Right lobe of liver (tissue), 6 donors: Measurements from ENCODE around the gene SAFB2. TPM values are rescaled to one million over a fixed set of nuclear protein-coding genes. Genes with fewer than 3 reads are reported as not detected.

Experiments used
- ATAC-seq, 4 donors: fragments of 200-7000 bp; cut with Tn5 transposase; one replicate each; pipeline ENCODE4 v1.9.1; 2020; ENCODE audit warnings: mild to moderate bottlenecking in 4 of 4, moderate library complexity in 4 of 4
- DNase-seq, 3 donors: peaks; one replicate each; pipeline ENCODE4 v3.0.0-alpha.2; 2020
- H3K27ac ChIP-seq, 3 donors: fragments of 200-600 bp; one replicate each; pipeline ENCODE4 v1.8.0; 2022
- H3K27me3 ChIP-seq, 2 donors: fragments of 200-600 bp; one replicate each; pipeline ENCODE4 v1.8.0; 2022
- H3K36me3 ChIP-seq, 4 donors: fragments of 200-600 bp; sonication (generic) in 1 of 4; one replicate each; pipeline versions ENCODE4 v1.5.1 to v1.8.0; 2017 to 2022; ENCODE audit warnings: control low read depth in 1 of 4
- H3K4me1 ChIP-seq, 4 donors: fragments of 200-600 bp; sonication (generic) in 1 of 4; one replicate each; pipeline versions ENCODE4 v1.5.1 to v1.8.0; 2017 to 2022; ENCODE audit warnings: control low read depth in 1 of 4
- H3K4me3 ChIP-seq, 3 donors: fragments of 200-600 bp; one replicate each; pipeline ENCODE4 v1.8.0; 2022
- H3K9me3 ChIP-seq, 4 donors: fragments of 200-600 bp; sonication (generic) in 1 of 4; one replicate each; pipeline versions ENCODE4 v1.5.1 to v1.8.0; 2017 to 2022; ENCODE audit warnings: control low read depth in 1 of 4
- POLR2A ChIP-seq: fragments of 450-650 bp; IDR thresholded peaks from one replicate; pipeline ENCODE4 v1.6.1; 2017; ENCODE audit warnings: antibody characterized with exemption, mild to moderate bottlenecking
- WGBS: methylation state at CpG from one replicate; pipeline ENCODE4 v1.1.6; 2018; ENCODE audit warnings: low coverage, low lambda C conversion rate; ENCODE audit not compliant: insufficient coverage; ENCODE audit errors: missing lambda C conversion rate; 5-methylcytosine and 5-hydroxymethylcytosine counted together
- intact Hi-C, 2 donors: fragments of 100-400 bp; cut with DNase I; formaldehyde crosslinking; loops; one replicate each; pipeline versions ENCODE4 v1.11.2 to v1.14.1; 2022
- total RNA-seq, 6 experiments: library from RNA; depleted of rRNA in 2 of 6; stranded (reverse); fragments of >200 nt in 2 of 6; fragmentation: NEBNext Ultra II Directional in 3 of 6; extraction: Animal tissue kit (Norgen Biotek cat#: 25700) in 3 of 6; gene quantifications; one replicate each; pipeline versions ENCODE4 v1.1.0 to v1.2.4, GENCODE V29; 2016 to 2023
- TF ChIP-seq, protein P1 (sequence below), 4 donors: fragments of 200-600 bp in 3 of 4; fragments of 450-650 bp in 1 of 4; IDR thresholded peaks; one replicate each; pipeline versions ENCODE4 v1.5.1 to v1.8.0; 2016 to 2022; ENCODE audit warnings: antibody characterized with exemption in 4 of 4, mild to moderate bottlenecking in 2 of 4
- donor health status: DM: no; HTN: yes; CAD: no.
- donor health status: DM: no; HTN: no; CAD: no.
- donor health status: DM: no; HTN: no; CAD: no.
- donor health status: DM: no; HTN: yes; CAD: no.
- donor health status: DM: no; HTN: yes; CAD: no.

SAFB2 gene
- total RNA-seq, 6 experiments from 2014 or later, result 16.9 to 48.9 (median 41.7) TPM

- TF ChIP-seq, protein P1, sequence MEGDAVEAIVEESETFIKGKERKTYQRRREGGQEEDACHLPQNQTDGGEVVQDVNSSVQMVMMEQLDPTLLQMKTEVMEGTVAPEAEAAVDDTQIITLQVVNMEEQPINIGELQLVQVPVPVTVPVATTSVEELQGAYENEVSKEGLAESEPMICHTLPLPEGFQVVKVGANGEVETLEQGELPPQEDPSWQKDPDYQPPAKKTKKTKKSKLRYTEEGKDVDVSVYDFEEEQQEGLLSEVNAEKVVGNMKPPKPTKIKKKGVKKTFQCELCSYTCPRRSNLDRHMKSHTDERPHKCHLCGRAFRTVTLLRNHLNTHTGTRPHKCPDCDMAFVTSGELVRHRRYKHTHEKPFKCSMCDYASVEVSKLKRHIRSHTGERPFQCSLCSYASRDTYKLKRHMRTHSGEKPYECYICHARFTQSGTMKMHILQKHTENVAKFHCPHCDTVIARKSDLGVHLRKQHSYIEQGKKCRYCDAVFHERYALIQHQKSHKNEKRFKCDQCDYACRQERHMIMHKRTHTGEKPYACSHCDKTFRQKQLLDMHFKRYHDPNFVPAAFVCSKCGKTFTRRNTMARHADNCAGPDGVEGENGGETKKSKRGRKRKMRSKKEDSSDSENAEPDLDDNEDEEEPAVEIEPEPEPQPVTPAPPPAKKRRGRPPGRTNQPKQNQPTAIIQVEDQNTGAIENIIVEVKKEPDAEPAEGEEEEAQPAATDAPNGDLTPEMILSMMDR (IDR thresholded peaks at IDR 0.05), result no peak
- TF ChIP-seq POLR2A, result no peak
Observed at GRCh38 chr19:5646703-5647102, 24.1 kb upstream of the SAFB2 start.

DNA sequence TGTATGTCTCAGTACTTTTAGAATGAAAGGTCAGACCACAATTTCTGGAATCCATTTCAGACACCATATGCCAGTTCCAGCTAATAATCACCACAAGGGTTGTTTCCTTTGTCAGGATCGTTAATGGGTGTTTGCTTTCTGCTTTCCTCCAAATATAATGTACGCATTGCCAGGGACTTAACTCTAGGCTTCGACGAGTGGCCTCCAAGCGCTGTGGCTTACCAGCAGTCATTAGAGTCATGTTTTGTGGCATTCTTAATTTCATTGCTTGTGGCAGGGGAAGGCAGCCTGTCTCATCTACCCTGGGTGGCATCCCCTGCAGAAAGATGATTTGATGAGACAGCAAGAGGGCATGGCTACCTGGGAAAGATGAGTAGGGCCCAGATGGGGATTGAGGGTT, 22.8 kb upstream of the SAFB2 start:
- no peaks in the 10 kb centered on the region for H3K9me3 ChIP-seq
- H3K27me3 ChIP-seq, result no peaks in the 10 kb centered on the region
- TF ChIP-seq, protein P1 (IDR thresholded peaks at IDR 0.05), result no peak
- no peak for TF ChIP-seq POLR2A
- H3K4me1 ChIP-seq, result peaks cover 0 to 46% (median 16%) of the 10 kb centered on the region in 4 donors
- no peak overlapping the region for H3K27ac ChIP-seq
- DNase-seq (no peak), ATAC-seq (no peak)
- intact Hi-C loops, result no loop called here
- H3K36me3 ChIP-seq, result peaks cover 8 to 60% (median 21%) of the 10 kb centered on the region in 4 donors
- 88% methylated on average over 5 of the region's 5 CpGs for WGBS
- no peak overlapping the region for H3K4me3 ChIP-seq

More at GRCh38 chr19:5646703-5647102, 24.1 kb upstream of the SAFB2 start:
- no peak for DNase-seq
- Histone ChIP-seq H3K4me1 (peaks cover 0 to 35% (median 12%) of the 10 kb centered on the region in 4 donors), H3K9me3 (no peaks in the 10 kb centered on the region), H3K27ac (no peak overlapping the region), H3K27me3 (no peaks in the 10 kb centered on the region), H3K4me3 (no peak overlapping the region), H3K36me3 (peaks cover 11 to 73% (median 28%) of the 10 kb centered on the region in 4 donors)
- no peak for ATAC-seq
- 100% methylated on average over 2 of the region's 4 CpGs for WGBS
- intact Hi-C loops, result no loop called here

GRCh38 chr19:5644037-5644436, 21.5 kb upstream of the SAFB2 start:
- ATAC-seq (no peak), DNase-seq (no peak)
- no peak overlapping the region for H3K4me3 ChIP-seq
- 75% methylated on average over 1 of the region's 2 CpGs for WGBS
- intact Hi-C loops, result no loop called here
- peaks cover 0 to 51% (median 16%) of the 10 kb centered on the region in 4 donors for H3K4me1 ChIP-seq
- no peaks in the 10 kb centered on the region for H3K27me3 ChIP-seq
- H3K27ac ChIP-seq, result no peak overlapping the region
- H3K9me3 ChIP-seq, result no peaks in the 10 kb centered on the region
- TF ChIP-seq, protein P1 (IDR thresholded peaks at IDR 0.05), result no peak
- no peak for TF ChIP-seq POLR2A
- peaks cover 0 to 52% (median 14%) of the 10 kb centered on the region in 4 donors for H3K36me3 ChIP-seq

- H3K9me3 ChIP-seq, result no peaks in the 10 kb centered on the region
- H3K27me3 ChIP-seq, result no peaks in the 10 kb centered on the region
- peak overlapping the region in 1 of 3 donors; percentile 57 for H3K27ac ChIP-seq
- no peak for ATAC-seq
- no peak overlapping the region for H3K4me3 ChIP-seq
- intact Hi-C loops, result no loop called here
- H3K36me3 ChIP-seq, result peaks cover 0 to 49% (median 12%) of the 10 kb centered on the region in 4 donors
- DNase-seq, result no peak
- H3K4me1 ChIP-seq, result peaks cover 0 to 50% (median 15%) of the 10 kb centered on the region in 4 donors
- WGBS, result 96% methylated on average over 4 of the region's 4 CpGs
- TF ChIP-seq POLR2A, result no peak
- TF ChIP-seq, protein P1 (IDR thresholded peaks at IDR 0.05), result no peak
Observed at GRCh38 chr19:5643060-5643459, 20.5 kb upstream of the SAFB2 start.

- 65% methylated on average over 2 of the region's 2 CpGs for WGBS
- H3K27me3 ChIP-seq, result no peaks in the 10 kb centered on the region
- no peak overlapping the region for H3K4me3 ChIP-seq
- H3K4me1 ChIP-seq, result peaks cover 0 to 50% (median 14%) of the 10 kb centered on the region in 4 donors
- no peak for TF ChIP-seq POLR2A
- TF ChIP-seq, protein P1 (IDR thresholded peaks at IDR 0.05), result no peak
- peak overlapping the region in 1 of 3 donors; percentile 57 for H3K27ac ChIP-seq
- peaks cover 0 to 44% (median 11%) of the 10 kb centered on the region in 4 donors for H3K36me3 ChIP-seq
- intact Hi-C loops, result no loop called here
- peak; percentile 85 to 91 (median 89) for ATAC-seq
- DNase-seq, result no peak
- no peaks in the 10 kb centered on the region for H3K9me3 ChIP-seq
Observed at GRCh38 chr19:5642204-5642603, 19.6 kb upstream of the SAFB2 start.
